MM.1S (cell line): Measurements from ENCODE around the gene HRH3.

Experiments
- CTCF ChIP-seq: fragments of 300-600 bp; sonication (generic); IDR thresholded peaks from 2 replicates; pipeline ENCODE4 v1.5.1; 2016; ENCODE audit warnings: antibody characterized with exemption, low read length, mixed read lengths
- EZH2 ChIP-seq: fragments of 300-600 bp; sonication (generic); optimal IDR thresholded peaks from 2 replicates; pipeline ENCODE3; 2017; ENCODE audit warnings: low read depth, mild to moderate bottlenecking, antibody characterized with exemption, low read length, mixed read lengths

- no peak for TF ChIP-seq EZH2
- no peak for TF ChIP-seq CTCF
Measured at GRCh38 chr20:62209850-62210495, 10.1 kb downstream of the HRH3 start.
